Spleen (tissue), 7 donors: ENCODE results near the gene NUP50.

Experiments used
- CTCF ChIP-seq, 11 experiments: fragments of 200-600 bp in 7 of 11; fragments of 450-650 bp in 4 of 11; sonication (generic) in 4 of 11; IDR thresholded peaks in 8 of 11; conservative IDR thresholded peaks in 3 of 11; 1 replicate in 7 of 11; 2 replicates in 4 of 11; pipeline versions ENCODE4 v1.4.0 to v1.8.0; 2016 to 2021; ENCODE audit warnings: antibody characterized with exemption in 11 of 11, inconsistent platforms in 4 of 11, mild to moderate bottlenecking in 1 of 11
- POLR2A ChIP-seq, 3 donors: fragments of 450-650 bp; IDR thresholded peaks; one replicate each; pipeline ENCODE4 v1.5.1; 2017; ENCODE audit warnings: antibody characterized with exemption in 3 of 3, mild to moderate bottlenecking in 1 of 3
- donor health status: DM: no; HTN: no; CAD: no; lungs with moderate emphysema.
- donor health status: DM: no; HTN: no; CAD: no.
- donor health status: DM: no; HTN: no; CAD: no.

DNA sequence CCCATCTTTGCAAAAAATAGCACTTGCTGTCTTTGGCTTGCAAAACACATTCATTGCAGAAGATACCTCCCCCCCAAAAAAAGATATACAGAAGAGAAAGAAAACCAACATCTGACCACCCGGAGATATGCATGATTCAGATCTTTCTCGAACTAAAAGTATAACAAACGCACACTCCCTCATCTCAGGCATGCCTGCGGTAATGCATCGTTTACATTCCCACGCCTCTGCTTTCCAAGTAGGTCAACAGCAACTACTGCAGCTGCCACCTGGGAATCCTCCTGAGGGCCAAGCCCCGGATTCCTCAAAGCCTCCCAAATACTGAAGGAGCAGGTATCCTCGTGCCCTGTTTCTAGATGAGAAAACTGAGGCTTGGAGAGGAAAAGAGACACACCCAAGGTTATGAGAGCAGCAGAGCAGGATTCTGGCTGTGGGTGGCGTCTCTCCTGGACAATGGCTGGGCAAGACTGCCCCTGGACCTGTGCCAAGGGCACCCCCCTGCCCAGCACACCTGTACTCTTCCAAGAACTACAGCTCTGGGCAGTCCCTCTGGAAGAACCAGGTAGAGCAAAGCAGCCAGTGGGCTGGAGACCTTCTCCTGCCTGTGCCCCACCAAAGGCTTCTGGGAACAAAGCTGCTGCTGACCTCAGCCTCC lies 38.1 kb downstream of the NUP50 start:
- TF ChIP-seq CTCF (IDR thresholded peaks at IDR 0.05 in 8 of 11, conservative IDR thresholded peaks at IDR 0.05 in 3 of 11) (no peak), POLR2A (IDR thresholded peaks at IDR 0.05) (no peak)
